Neural crest cell (in vitro differentiated cells): ENCODE data around the gene POU3F3. TPM values are rescaled to one million over a fixed set of nuclear protein-coding genes. Genes with fewer than 3 reads are reported as not detected.

Source experiments
- DNase-seq: peaks from one replicate; pipeline ENCODE4 v3.0.0; 2021; ENCODE audit warnings: low read depth, mixed read lengths, low spot score
- H3K27ac Mint-ChIP-seq: one replicate; pipeline ENCODE4 v1.8.0; 2021; ENCODE audit warnings: mild to moderate bottlenecking, mixed read lengths; ENCODE audit not compliant: unreplicated experiment
- H3K27me3 Mint-ChIP-seq: 2 replicates; pipeline ENCODE4 v1.8.0; 2021; ENCODE audit warnings: low read depth, mild to moderate bottlenecking, mixed read lengths
- H3K36me3 Mint-ChIP-seq: 2 replicates; pipeline ENCODE4 v1.8.0; 2021; ENCODE audit warnings: low read depth, mild to moderate bottlenecking, mixed read lengths
- H3K4me1 Mint-ChIP-seq: 2 replicates; pipeline ENCODE4 v1.8.0; 2021; ENCODE audit warnings: mixed read lengths
- H3K4me3 Mint-ChIP-seq: one replicate; pipeline ENCODE4 v1.8.0; 2021; ENCODE audit warnings: mild to moderate bottlenecking, mixed read lengths
- H3K9me3 Mint-ChIP-seq: 2 replicates; pipeline ENCODE4 v1.8.0; 2021; ENCODE audit warnings: mixed read lengths
- CTCF ChIP-seq: fragments of 200-600 bp; sonication (generic); conservative IDR thresholded peaks from 2 replicates; pipeline ENCODE4 v1.5.0; 2021; ENCODE audit warnings: antibody characterized with exemption, mild to moderate bottlenecking
- total RNA-seq: library from RNA; stranded (reverse); gene quantifications from 2 replicates; pipeline ENCODE4 v1.2.1, GENCODE V29; 2021

Gene POU3F3
- total RNA-seq, 1 donor from 2014 or later, result 27.1 TPM

GRCh38 chr2:104836265-104836664 lies 17.6 kb upstream of the POU3F3 start:
- Mint-ChIP-seq H3K27me3 (peaks cover 9% of the 10 kb centered on the region), H3K4me3 (no peak overlapping the region), H3K9me3 (no peaks in the 10 kb centered on the region), H3K27ac (peak overlapping the region; percentile 78), H3K36me3 (peaks cover 2% of the 10 kb centered on the region), H3K4me1 (peaks cover 12% of the 10 kb centered on the region)
- no peak for TF ChIP-seq CTCF
- no peak for DNase-seq

GRCh38 chr2:104836841-104837240 lies 17.1 kb upstream of the POU3F3 start:
- H3K27me3 Mint-ChIP-seq, result peaks cover 15% of the 10 kb centered on the region
- TF ChIP-seq CTCF, result no peak
- H3K27ac Mint-ChIP-seq, result no peak overlapping the region
- peaks cover 2% of the 10 kb centered on the region for H3K36me3 Mint-ChIP-seq
- H3K9me3 Mint-ChIP-seq, result no peaks in the 10 kb centered on the region
- H3K4me1 Mint-ChIP-seq, result peaks cover 18% of the 10 kb centered on the region
- H3K4me3 Mint-ChIP-seq, result no peak overlapping the region
- no peak for DNase-seq

- DNase-seq, result no peak
- Mint-ChIP-seq H3K4me1 (peaks cover 18% of the 10 kb centered on the region), H3K9me3 (no peaks in the 10 kb centered on the region), H3K4me3 (no peak overlapping the region), H3K27me3 (peaks cover 39% of the 10 kb centered on the region), H3K27ac (no peak overlapping the region), H3K36me3 (peaks cover 2% of the 10 kb centered on the region)
- TF ChIP-seq CTCF, result no peak
Observed at GRCh38 chr2:104840156-104840555, 13.8 kb upstream of the POU3F3 start.

GRCh38 chr2:104840893-104841585 lies 12.9 kb upstream of the POU3F3 start:
- Mint-ChIP-seq H3K4me3 (peak overlapping the region; percentile 87), H3K27me3 (peaks cover 48% of the 10 kb centered on the region), H3K9me3 (no peaks in the 10 kb centered on the region), H3K36me3 (peaks cover 2% of the 10 kb centered on the region), H3K27ac (no peak overlapping the region), H3K4me1 (peaks cover 26% of the 10 kb centered on the region)
- no peak for TF ChIP-seq CTCF
- no peak for DNase-seq

GRCh38 chr2:104841744-104842143 lies 12.2 kb upstream of the POU3F3 start:
- Mint-ChIP-seq H3K9me3 (no peaks in the 10 kb centered on the region), H3K27ac (peak overlapping the region; percentile 50), H3K36me3 (peaks cover 2% of the 10 kb centered on the region), H3K4me3 (peak overlapping the region; percentile 87), H3K27me3 (peaks cover 55% of the 10 kb centered on the region), H3K4me1 (peaks cover 33% of the 10 kb centered on the region)
- no peak for DNase-seq
- TF ChIP-seq CTCF, result no peak
